Liver (tissue), 9 donors: ENCODE results near the gene SLC46A1. TPM values are rescaled to one million over a fixed set of nuclear protein-coding genes. Genes with fewer than 3 reads are reported as not detected.

ENCODE experiments used
- DNase-seq: peaks from one replicate; pipeline ENCODE4 v3.0.0-alpha.2; 2017; ENCODE audit warnings: low spot score
- H3K27ac ChIP-seq, 2 donors: one replicate each; pipeline ENCODE4 v1.7.0; 2013; ENCODE audit warnings: inconsistent platforms in 2 of 2, low read length in 2 of 2, control low read depth in 1 of 2, low read depth in 1 of 2, mild to moderate bottlenecking in 1 of 2
- H3K27me3 ChIP-seq, 4 donors: one replicate each; pipeline versions ENCODE4 v1.6.1 to v1.7.0; 2013; ENCODE audit warnings: low read length in 3 of 4, inconsistent platforms in 1 of 4, mild to moderate bottlenecking in 1 of 4, moderate library complexity in 1 of 4; ENCODE audit not compliant: control insufficient read depth in 4 of 4, insufficient read depth in 4 of 4
- H3K36me3 ChIP-seq, 4 donors: one replicate each; pipeline versions ENCODE4 v1.6.1 to v1.7.0; 2013; ENCODE audit warnings: low read length in 3 of 4, mild to moderate bottlenecking in 3 of 4, low read depth in 1 of 4, moderate library complexity in 1 of 4; ENCODE audit not compliant: control insufficient read depth in 4 of 4, insufficient read depth in 3 of 4
- H3K4me1 ChIP-seq, 4 donors: one replicate each; pipeline versions ENCODE4 v1.6.1 to v1.7.0; 2013; ENCODE audit warnings: low read length in 3 of 4, mild to moderate bottlenecking in 3 of 4, moderate library complexity in 1 of 4; ENCODE audit not compliant: control insufficient read depth in 4 of 4, insufficient read depth in 4 of 4
- H3K4me3 ChIP-seq, 3 donors: one replicate each; pipeline versions ENCODE4 v1.6.1 to v1.7.0; 2013; ENCODE audit warnings: low read length in 3 of 3, control low read depth in 1 of 3, low read depth in 1 of 3, mild to moderate bottlenecking in 1 of 3
- H3K9ac ChIP-seq, 2 donors: one replicate each; pipeline ENCODE4 v1.7.0; 2013; ENCODE audit warnings: low read length in 2 of 2, mild to moderate bottlenecking in 2 of 2, moderate library complexity in 2 of 2, control low read depth in 1 of 2, low read depth in 1 of 2
- H3K9me3 ChIP-seq, 4 donors: one replicate each; pipeline versions ENCODE4 v1.6.1 to v1.7.0; 2013; ENCODE audit warnings: low read length in 3 of 4; ENCODE audit not compliant: control insufficient read depth in 4 of 4
- FOXA1 ChIP-seq: IDR thresholded peaks from 2 replicates; pipeline ENCODE4 v1.6.1; 2016; ENCODE audit warnings: antibody characterized with exemption
- GABPA ChIP-seq, 2 donors: IDR thresholded peaks in 1 of 2; conservative IDR thresholded peaks in 1 of 2; 2 replicates each; pipeline ENCODE4 v1.6.1; 2016; ENCODE audit warnings: antibody characterized with exemption in 2 of 2, mild to moderate bottlenecking in 1 of 2, moderate library complexity in 1 of 2
- HNF4A ChIP-seq, 2 donors: conservative IDR thresholded peaks; 2 replicates each; pipeline ENCODE4 v1.6.1; 2016; ENCODE audit warnings: antibody characterized with exemption in 2 of 2, mild to moderate bottlenecking in 2 of 2
- HNF4G ChIP-seq: IDR thresholded peaks from 2 replicates; pipeline ENCODE4 v1.6.1; 2016; ENCODE audit warnings: antibody characterized with exemption
- JUND ChIP-seq, 2 donors: IDR thresholded peaks; 2 replicates each; pipeline ENCODE4 v1.6.1; 2016; ENCODE audit warnings: antibody characterized with exemption in 2 of 2
- NR2F2 ChIP-seq: IDR thresholded peaks from 2 replicates; pipeline ENCODE4 v1.6.1; 2016; ENCODE audit warnings: antibody characterized with exemption
- RXRA ChIP-seq, 2 donors: IDR thresholded peaks; 2 replicates each; pipeline ENCODE4 v1.6.1; 2017 to 2018; ENCODE audit warnings: antibody characterized with exemption in 2 of 2, mild to moderate bottlenecking in 1 of 2
- SP1 ChIP-seq: IDR thresholded peaks from 2 replicates; pipeline ENCODE4 v1.6.1; 2018; ENCODE audit warnings: antibody characterized with exemption, mild to moderate bottlenecking
- TAF1 ChIP-seq: conservative IDR thresholded peaks from 2 replicates; pipeline ENCODE4 v1.6.1; 2016; ENCODE audit warnings: antibody characterized with exemption, mild to moderate bottlenecking
- YY1 ChIP-seq: IDR thresholded peaks from 2 replicates; pipeline ENCODE4 v1.6.1; 2016; ENCODE audit warnings: antibody characterized with exemption, mild to moderate bottlenecking
- WGBS: extraction: QIAGEN DNeasy Blood & Tissue Kit; methylation state at CpG from one replicate; pipeline ENCODE4 v1.1.7; 2013; 5-methylcytosine and 5-hydroxymethylcytosine counted together
- polyA plus RNA-seq, 2 donors: library from polyadenylated mRNA; stranded (reverse) in 1 of 2; unstranded in 1 of 2; fragments of 200-250 nt in 1 of 2; fragments of >200 nt in 1 of 2; fragmentation: Nextera tagmentation in 1 of 2; extraction: Ambion mirVana in 1 of 2; gene quantifications; one replicate each; pipeline versions ENCODE4 v1.2.1 to v1.2.3, GENCODE V29; 2013 to 2015
- total RNA-seq, 2 donors: library from RNA; depleted of rRNA; stranded (reverse); fragments of >200 nt; gene quantifications; one replicate each; pipeline ENCODE4 v1.2.3, GENCODE V29; 2014
- TF ChIP-seq, protein P1 (sequence below): fragments of 150-350 bp; IDR thresholded peaks from 2 replicates; pipeline ENCODE4 v1.5.1; 2017; ENCODE audit warnings: improper control_type of control experiment, low read depth, low read length; ENCODE audit not compliant: missing input control
- TF ChIP-seq, protein P2 (sequence below): IDR thresholded peaks from 2 replicates; pipeline ENCODE4 v1.6.1; 2016; ENCODE audit warnings: antibody characterized with exemption
- donor health status: healthy.
- donor health status: healthy.
- donor health status: healthy.
- donor health status: healthy.
- donor health status: healthy.

The SLC46A1 gene
- total and polyA plus RNA-seq, 4 donors, result 13.6 to 47.9 (median 19.1) TPM

DNA sequence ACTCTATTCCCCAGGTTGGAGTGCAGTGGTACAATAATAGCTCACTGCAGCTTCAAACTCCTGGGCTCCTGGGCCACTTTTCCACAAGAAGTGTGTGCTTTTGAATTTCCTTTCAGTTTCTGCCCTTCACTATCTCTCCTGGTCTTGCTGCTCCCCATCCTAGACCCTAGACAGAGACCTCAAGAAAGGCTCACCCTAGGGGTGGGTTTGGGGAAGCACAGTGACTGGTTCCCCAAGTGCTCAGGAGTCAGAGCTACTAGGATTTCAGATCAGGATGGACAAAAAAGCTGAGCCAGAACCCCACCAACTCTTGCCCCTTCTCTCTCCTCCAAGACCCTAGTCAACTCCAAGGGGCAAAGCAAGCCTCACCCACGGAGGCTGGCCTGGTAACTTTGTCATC lies 39.4 kb downstream of the SLC46A1 start:
- H3K4me1 ChIP-seq, result peaks cover 2 to 41% (median 33%) of the 10 kb centered on the region in 4 donors
- WGBS, result 58% methylated on average over 1 of the region's 1 CpG
- peaks cover 5 to 25% (median 12%) of the 10 kb centered on the region in 4 donors for H3K36me3 ChIP-seq
- DNase-seq, result no peak
- peak overlapping the region; percentile 75 to 77 for H3K27ac ChIP-seq
- H3K9ac ChIP-seq, result no peak overlapping the region
- no peaks in the 10 kb centered on the region for H3K27me3 ChIP-seq
- H3K9me3 ChIP-seq, result no peaks in the 10 kb centered on the region
- H3K4me3 ChIP-seq, result peak overlapping the region in 1 of 3 donors; percentile 72
- TF ChIP-seq TAF1 (no peak), RXRA (IDR thresholded peaks at IDR 0.05) (no peak), SP1 (no peak)
- TF ChIP-seq, protein P1, sequence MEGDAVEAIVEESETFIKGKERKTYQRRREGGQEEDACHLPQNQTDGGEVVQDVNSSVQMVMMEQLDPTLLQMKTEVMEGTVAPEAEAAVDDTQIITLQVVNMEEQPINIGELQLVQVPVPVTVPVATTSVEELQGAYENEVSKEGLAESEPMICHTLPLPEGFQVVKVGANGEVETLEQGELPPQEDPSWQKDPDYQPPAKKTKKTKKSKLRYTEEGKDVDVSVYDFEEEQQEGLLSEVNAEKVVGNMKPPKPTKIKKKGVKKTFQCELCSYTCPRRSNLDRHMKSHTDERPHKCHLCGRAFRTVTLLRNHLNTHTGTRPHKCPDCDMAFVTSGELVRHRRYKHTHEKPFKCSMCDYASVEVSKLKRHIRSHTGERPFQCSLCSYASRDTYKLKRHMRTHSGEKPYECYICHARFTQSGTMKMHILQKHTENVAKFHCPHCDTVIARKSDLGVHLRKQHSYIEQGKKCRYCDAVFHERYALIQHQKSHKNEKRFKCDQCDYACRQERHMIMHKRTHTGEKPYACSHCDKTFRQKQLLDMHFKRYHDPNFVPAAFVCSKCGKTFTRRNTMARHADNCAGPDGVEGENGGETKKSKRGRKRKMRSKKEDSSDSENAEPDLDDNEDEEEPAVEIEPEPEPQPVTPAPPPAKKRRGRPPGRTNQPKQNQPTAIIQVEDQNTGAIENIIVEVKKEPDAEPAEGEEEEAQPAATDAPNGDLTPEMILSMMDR, result peak; percentile 10

DNA sequence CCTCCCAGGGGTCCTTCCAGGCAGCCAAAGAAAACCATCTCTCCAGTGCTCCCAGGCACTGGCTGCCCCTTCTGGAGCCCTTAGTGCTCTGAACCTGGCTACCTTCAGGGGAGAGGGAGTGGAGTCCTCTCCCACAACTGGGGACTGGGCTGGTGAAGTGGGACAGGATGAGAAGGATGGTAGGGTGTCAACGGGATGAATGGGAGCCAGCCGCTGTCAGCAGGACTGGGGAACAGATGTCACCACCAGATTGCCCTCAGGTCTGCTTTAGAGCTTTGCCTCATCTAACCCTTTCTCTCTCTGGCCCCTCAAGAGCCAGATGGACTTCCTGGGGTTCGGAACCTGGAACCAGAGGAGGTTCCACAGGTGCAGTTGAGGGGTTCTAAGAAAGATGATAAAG lies 40.5 kb downstream of the SLC46A1 start:
- no peak for DNase-seq
- H3K27ac ChIP-seq, result peak overlapping the region in 1 of 2 donors; percentile 16
- peaks cover 11 to 36% (median 23%) of the 10 kb centered on the region in 4 donors for H3K36me3 ChIP-seq
- 45% methylated on average over 3 of the region's 3 CpGs for WGBS
- H3K9ac ChIP-seq, result no peak overlapping the region
- no peaks in the 10 kb centered on the region for H3K9me3 ChIP-seq
- H3K27me3 ChIP-seq, result no peaks in the 10 kb centered on the region
- peaks cover 0 to 30% (median 24%) of the 10 kb centered on the region in 4 donors for H3K4me1 ChIP-seq
- TF ChIP-seq NR2F2 (no peak), JUND (IDR thresholded peaks at IDR 0.05) (no peak), YY1 (no peak)
- H3K4me3 ChIP-seq, result no peak overlapping the region

DNA sequence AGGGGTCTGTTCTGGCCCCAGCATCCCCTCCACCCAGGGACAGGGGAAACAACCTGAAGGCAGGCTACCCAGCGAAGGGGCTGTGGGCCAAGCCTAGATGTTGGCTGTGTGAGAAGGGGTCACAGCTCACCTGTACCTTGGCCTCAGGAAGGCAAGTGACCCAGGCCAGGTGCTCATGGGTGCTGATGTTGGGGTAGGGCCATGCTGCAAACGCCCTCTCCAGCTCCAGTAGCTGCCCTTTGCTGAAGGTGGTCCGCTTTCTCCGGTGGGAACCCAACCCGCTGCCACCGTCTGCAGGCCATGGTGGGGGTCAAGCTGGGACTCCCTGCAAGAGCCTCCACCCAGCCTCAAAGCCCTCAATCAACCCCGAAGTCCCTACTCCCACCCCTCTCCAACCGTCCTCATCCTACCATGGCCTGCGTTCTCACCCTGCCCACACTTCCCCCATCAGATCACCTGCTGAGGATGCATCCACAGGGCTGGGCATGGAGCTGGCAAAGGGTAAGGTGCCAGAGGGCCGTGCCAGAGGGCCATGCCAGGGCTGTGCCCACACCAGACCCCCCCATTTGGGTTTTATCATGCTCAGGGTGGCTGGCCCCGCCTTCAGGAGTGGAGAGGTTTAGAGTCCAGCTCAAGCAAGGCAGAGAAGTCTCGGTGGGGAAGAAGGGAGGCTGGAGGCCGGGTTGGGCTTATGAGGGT lies 41.2 kb downstream of the SLC46A1 start, which contains the start of gene SEBOX:
TSS of gene SEBOX (minus strand) at position 535 of the 699 bp plus-strand sequence. CDS start at position 487, 48 bp downstream.
- peaks cover 11 to 43% (median 27%) of the 10 kb centered on the region in 4 donors for H3K36me3 ChIP-seq
- DNase-seq, result no peak

More for the DNA sequence above, 41.2 kb downstream of the SLC46A1 start, which contains the start of gene SEBOX:
- Histone ChIP-seq H3K27ac (peak within 1 kb of the TSS in 1 of 2 donors; percentile 16), H3K27me3 (no peaks in the 10 kb centered on the region), H3K9ac (no peak within 1 kb of the TSS), H3K9me3 (no peaks in the 10 kb centered on the region), H3K4me1 (peaks cover 0 to 26% (median 23%) of the 10 kb centered on the region in 4 donors), H3K4me3 (no peak within 1 kb of the TSS)
- WGBS, result 63% methylated on average over 13 of the region's 13 CpGs
- TF ChIP-seq, protein P2, sequence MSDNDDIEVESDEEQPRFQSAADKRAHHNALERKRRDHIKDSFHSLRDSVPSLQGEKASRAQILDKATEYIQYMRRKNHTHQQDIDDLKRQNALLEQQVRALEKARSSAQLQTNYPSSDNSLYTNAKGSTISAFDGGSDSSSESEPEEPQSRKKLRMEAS, result no peak
- TF ChIP-seq HNF4G (peak; percentile 11), HNF4A (conservative IDR thresholded peaks at IDR 0.05) (peak; percentile 28 to 44), FOXA1 (no peak), GABPA (IDR thresholded peaks at IDR 0.05 in 1 of 2, conservative IDR thresholded peaks at IDR 0.05 in 1 of 2) (no peak), TAF1 (no peak), YY1 (no peak), RXRA (IDR thresholded peaks at IDR 0.05) (peak; percentile 14 to 31)
- TF ChIP-seq, protein P1, result no peak
